A549 (cell line): ENCODE data around the gene NUDCD3. TPM values are rescaled to one million over a fixed set of nuclear protein-coding genes. Genes with fewer than 3 reads are reported as not detected.

Source experiments
- ATAC-seq, 2 experiments: fragments of 200-7000 bp in 1 of 2; fragments of >200 bp in 1 of 2; cut with Nextera tagmentation in 1 of 2; cut with Tn5 transposase in 1 of 2; 3 replicates each; pipeline versions ENCODE4 v1.8.0 to v1.9.1; 2018 to 2020; ENCODE audit warnings: mild to moderate bottlenecking in 1 of 2, moderate library complexity in 1 of 2
- CTCF ChIA-PET: fragments of 300-600 bp; sonication (Branson Sonifier 250); formaldehyde crosslinking; extraction: SDS; loops from one replicate; lab custom pipeline; 2021; ENCODE audit warnings: antibody characterized with exemption, inconsistent platforms; lab: Yijun Ruan, JAX
- POLR2A ChIA-PET: fragments of 350-600 bp; formaldehyde crosslinking; extraction: SDS; loops from one replicate; lab custom pipeline; 2021; ENCODE audit warnings: antibody characterized with exemption, inconsistent platforms; lab: Yijun Ruan, JAX
- DNase-seq, 2 experiments: peaks; one replicate each; pipeline versions ENCODE4 v3.0.0 to v3.0.0-alpha.2; 2011 to 2016; ENCODE audit warnings: low read depth in 1 of 2, low spot score in 1 of 2
- FAIRE-seq: peaks from 2 replicates; lab custom pipeline; 2011; peaks lifted over from hg19 to GRCh38; lab: Jason Lieb, UNC
- H3K27ac ChIP-seq, 2 experiments: fragments of >200 bp; sonication (Bioruptor Twin); formaldehyde crosslinking; 3 replicates each; pipeline ENCODE4 v1.5.1; 2016 to 2017
- H3K4me1 ChIP-seq: fragments of >200 bp; sonication (Bioruptor Twin); formaldehyde crosslinking; 3 replicates; pipeline ENCODE4 v1.6.1; 2016
- H3K4me2 ChIP-seq: fragments of >200 bp; sonication (Bioruptor Twin); formaldehyde crosslinking; 3 replicates; pipeline ENCODE4 v1.6.1; 2016
- H3K4me3 ChIP-seq: fragments of >200 bp; sonication (Bioruptor Twin); formaldehyde crosslinking; 3 replicates; pipeline ENCODE4 v1.5.1; 2016
- H3K9me3 ChIP-seq: fragments of >200 bp; sonication (Bioruptor Twin); formaldehyde crosslinking; 3 replicates; pipeline ENCODE4 v1.6.1; 2016
- ATOH8 ChIP-seq: fragments of 250-450 bp; sonication (Bioruptor Pico); IDR thresholded peaks from 2 replicates; pipeline ENCODE4 v1.5.0; 2020; ENCODE audit warnings: low read depth, mild to moderate bottlenecking, moderate library complexity
- BCL3 ChIP-seq: fragments of >200 bp; sonication (Bioruptor Twin); formaldehyde crosslinking; IDR thresholded peaks from 3 replicates; pipeline ENCODE4 v1.6.1; 2016
- CBX2 ChIP-seq: fragments of 200-600 bp; sonication (generic); IDR thresholded peaks from 2 replicates; pipeline ENCODE4 v1.6.1; 2016; ENCODE audit warnings: low read depth, mild to moderate bottlenecking, borderline replicate concordance
- CTCF ChIP-seq: fragments of >200 bp; sonication (Bioruptor Twin); formaldehyde crosslinking; IDR thresholded peaks from 3 replicates; pipeline ENCODE4 v1.5.1; 2016
- EHMT2 ChIP-seq: fragments of 200-600 bp; sonication (generic); IDR thresholded peaks from 2 replicates; pipeline ENCODE4 v1.6.1; 2016; ENCODE audit warnings: antibody characterized with exemption, low read depth, mild to moderate bottlenecking, moderate library complexity
- EP300 ChIP-seq, 2 experiments: fragments of >200 bp; sonication (Bioruptor Twin); formaldehyde crosslinking; IDR thresholded peaks; 2 replicates in 1 of 2; 3 replicates in 1 of 2; pipeline ENCODE4 v1.6.1; 2016 to 2017
- FOSB ChIP-seq: fragments of 250-450 bp; sonication (Bioruptor Pico); IDR thresholded peaks from 2 replicates; pipeline ENCODE4 v1.5.0; 2020; ENCODE audit warnings: mild to moderate bottlenecking, moderate library complexity
- GATA3 ChIP-seq: IDR thresholded peaks from 2 replicates; pipeline ENCODE4 v1.6.1; 2012; ENCODE audit warnings: borderline replicate concordance
- HES2 ChIP-seq: fragments of >200 bp; sonication (Bioruptor Twin); formaldehyde crosslinking; IDR thresholded peaks from 2 replicates; pipeline ENCODE4 v1.6.1; 2016
- HOXA7 ChIP-seq: fragments of 250-450 bp; sonication (Bioruptor Pico); IDR thresholded peaks from 2 replicates; pipeline ENCODE4 v1.5.0; 2020; ENCODE audit warnings: mild to moderate bottlenecking, moderate library complexity
- JUN ChIP-seq, 2 experiments: fragments of >200 bp; sonication (Bioruptor Twin); formaldehyde crosslinking; IDR thresholded peaks; 2 replicates in 1 of 2; 3 replicates in 1 of 2; pipeline ENCODE4 v1.6.1; 2016 to 2017
- KDM1A ChIP-seq: fragments of 200-600 bp; sonication (generic); IDR thresholded peaks from 2 replicates; pipeline ENCODE4 v1.6.1; 2016; ENCODE audit warnings: low read depth, mild to moderate bottlenecking
- MAFK ChIP-seq: fragments of 450-650 bp; IDR thresholded peaks from 2 replicates; pipeline ENCODE4 v1.6.1; 2014; ENCODE audit not compliant: partially characterized antibody
- MAX ChIP-seq: IDR thresholded peaks from 2 replicates; pipeline ENCODE4 v1.6.1; 2012
- MYC ChIP-seq: IDR thresholded peaks from 2 replicates; pipeline ENCODE4 v1.6.1; 2012; ENCODE audit warnings: mild to moderate bottlenecking, inconsistent platforms, low read length, improper control_type of control experiment, borderline replicate concordance
- NPAS2 ChIP-seq: fragments of 250-450 bp; sonication (Bioruptor Pico); IDR thresholded peaks from 2 replicates; pipeline ENCODE4 v1.8.0; 2022; ENCODE audit warnings: mild to moderate bottlenecking, moderate library complexity, borderline replicate concordance
- NR3C1 ChIP-seq: fragments of >200 bp; sonication (Bioruptor Twin); formaldehyde crosslinking; IDR thresholded peaks from 3 replicates; pipeline ENCODE4 v1.6.1; 2017
- PBX3 ChIP-seq: IDR thresholded peaks from 2 replicates; pipeline ENCODE4 v1.6.1; 2012
- PHF8 ChIP-seq: fragments of 200-600 bp; sonication (generic); IDR thresholded peaks from 2 replicates; pipeline ENCODE4 v1.6.1; 2016; ENCODE audit warnings: low read depth, mild to moderate bottlenecking, antibody characterized with exemption, moderate library complexity, borderline replicate concordance
- POLR2AphosphoS2 ChIP-seq: conservative IDR thresholded peaks from 2 replicates; pipeline ENCODE4 v1.6.1; 2012; ENCODE audit warnings: low read length, improper control_type of control experiment, inconsistent platforms
- RCOR1 ChIP-seq: fragments of 150-350 bp; IDR thresholded peaks from 2 replicates; pipeline ENCODE4 v1.6.1; 2014; ENCODE audit warnings: antibody characterized with exemption, low read length, low read depth
- RNF2 ChIP-seq: fragments of 200-600 bp; sonication (generic); IDR thresholded peaks from 2 replicates; pipeline ENCODE4 v1.6.1; 2016; ENCODE audit warnings: low read depth, mild to moderate bottlenecking, antibody characterized with exemption, moderate library complexity, borderline replicate concordance
- SMC3 ChIP-seq: fragments of >200 bp; sonication (Bioruptor Twin); formaldehyde crosslinking; IDR thresholded peaks from 3 replicates; pipeline ENCODE4 v1.6.1; 2018; ENCODE audit warnings: inconsistent platforms
- ZFP36 ChIP-seq: fragments of 450-650 bp; IDR thresholded peaks from 2 replicates; pipeline ENCODE4 v1.6.1; 2014; ENCODE audit warnings: borderline replicate concordance; ENCODE audit not compliant: partially characterized antibody
- ZNF302 ChIP-seq: fragments of 250-450 bp; sonication (Bioruptor Pico); IDR thresholded peaks from 2 replicates; pipeline ENCODE4 v1.9.0; 2021; ENCODE audit warnings: inconsistent platforms, mild to moderate bottlenecking, moderate library complexity
- WGBS: methylation state at CpG from one replicate; pipeline ENCODE4 v1.1.6; 2017; ENCODE audit errors: missing lambda C conversion rate; 5-methylcytosine and 5-hydroxymethylcytosine counted together
- polyA plus RNA-seq, 4 experiments: library from polyadenylated mRNA; depleted of rRNA in 3 of 4; stranded (reverse); fragments of >200 nt; fragmentation: RNase III in 1 of 4; extraction: RNeasy Plus Mini Kit Qiagen cat#74134 plus additional on column Dnase treatment in 1 of 4; gene quantifications; 2 replicates in 3 of 4; 3 replicates in 1 of 4; pipeline ENCODE4 v1.2.3, GENCODE V29; 2011 to 2017
- TF ChIP-seq, protein P1 (sequence below): fragments of 200-600 bp; sonication (generic); IDR thresholded peaks from 2 replicates; pipeline ENCODE4 v1.6.1; 2016; ENCODE audit warnings: antibody characterized with exemption, mild to moderate bottlenecking, moderate library complexity

NUDCD3 gene
- polyA plus RNA-seq, 2 of the 4 experiments (the other 2 are of a cell fraction) = 44.3 to 66.3 TPM

DNA sequence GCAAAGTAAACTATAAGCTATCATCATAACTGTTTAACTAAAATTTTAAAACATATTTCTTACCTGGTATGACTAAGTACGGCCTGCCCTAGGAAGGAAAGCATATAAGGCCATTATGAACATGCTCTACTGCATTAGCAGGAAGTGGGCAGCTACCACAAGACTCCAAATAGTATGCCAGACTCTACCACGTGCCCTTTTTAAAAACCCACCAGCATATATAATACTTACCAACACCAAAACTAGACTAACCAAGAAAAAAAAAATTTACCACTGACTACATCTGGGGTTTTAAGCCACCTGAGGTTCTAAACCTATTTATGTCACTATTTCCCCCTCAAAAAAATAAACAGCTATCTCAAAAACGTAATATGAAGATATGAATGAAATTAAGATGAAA is 30.1 kb downstream of the NUDCD3 start:
- no peak overlapping the region for H3K4me3 ChIP-seq
- no peak overlapping the region for H3K27ac ChIP-seq
- no peaks in the 10 kb centered on the region for H3K9me3 ChIP-seq
- CTCF ChIA-PET = interaction anchor here (0.8 to 1.5 kb wide), 3 partner anchors 15 to 220 kb away, joined by 3 read pairs; no protein-coding TSS in a partner anchor
- TF ChIP-seq, protein P1, sequence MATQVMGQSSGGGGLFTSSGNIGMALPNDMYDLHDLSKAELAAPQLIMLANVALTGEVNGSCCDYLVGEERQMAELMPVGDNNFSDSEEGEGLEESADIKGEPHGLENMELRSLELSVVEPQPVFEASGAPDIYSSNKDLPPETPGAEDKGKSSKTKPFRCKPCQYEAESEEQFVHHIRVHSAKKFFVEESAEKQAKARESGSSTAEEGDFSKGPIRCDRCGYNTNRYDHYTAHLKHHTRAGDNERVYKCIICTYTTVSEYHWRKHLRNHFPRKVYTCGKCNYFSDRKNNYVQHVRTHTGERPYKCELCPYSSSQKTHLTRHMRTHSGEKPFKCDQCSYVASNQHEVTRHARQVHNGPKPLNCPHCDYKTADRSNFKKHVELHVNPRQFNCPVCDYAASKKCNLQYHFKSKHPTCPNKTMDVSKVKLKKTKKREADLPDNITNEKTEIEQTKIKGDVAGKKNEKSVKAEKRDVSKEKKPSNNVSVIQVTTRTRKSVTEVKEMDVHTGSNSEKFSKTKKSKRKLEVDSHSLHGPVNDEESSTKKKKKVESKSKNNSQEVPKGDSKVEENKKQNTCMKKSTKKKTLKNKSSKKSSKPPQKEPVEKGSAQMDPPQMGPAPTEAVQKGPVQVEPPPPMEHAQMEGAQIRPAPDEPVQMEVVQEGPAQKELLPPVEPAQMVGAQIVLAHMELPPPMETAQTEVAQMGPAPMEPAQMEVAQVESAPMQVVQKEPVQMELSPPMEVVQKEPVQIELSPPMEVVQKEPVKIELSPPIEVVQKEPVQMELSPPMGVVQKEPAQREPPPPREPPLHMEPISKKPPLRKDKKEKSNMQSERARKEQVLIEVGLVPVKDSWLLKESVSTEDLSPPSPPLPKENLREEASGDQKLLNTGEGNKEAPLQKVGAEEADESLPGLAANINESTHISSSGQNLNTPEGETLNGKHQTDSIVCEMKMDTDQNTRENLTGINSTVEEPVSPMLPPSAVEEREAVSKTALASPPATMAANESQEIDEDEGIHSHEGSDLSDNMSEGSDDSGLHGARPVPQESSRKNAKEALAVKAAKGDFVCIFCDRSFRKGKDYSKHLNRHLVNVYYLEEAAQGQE = no peak
- TF ChIP-seq KDM1A (no peak), RCOR1 (no peak), PBX3 (no peak), NR3C1 (no peak), HES2 (no peak), CTCF (no peak), ZFP36 (no peak)
- POLR2A ChIA-PET = no interaction called here
- 83% methylated on average over 3 of the region's 3 CpGs for WGBS
- ATAC-seq (no peak), DNase-seq (no peak), FAIRE-seq (no peak)
- H3K4me1 ChIP-seq = no peaks in the 10 kb centered on the region
- H3K4me2 ChIP-seq = no peak overlapping the region

GRCh38 chr7:44455155-44455554 is 35.3 kb downstream of the NUDCD3 start:
- 97% methylated on average over 3 of the region's 3 CpGs for WGBS
- TF ChIP-seq MYC = no peak
- TF ChIP-seq EHMT2 = no peak
- no peak for TF ChIP-seq FOSB (CRISPR knock-in tag)
- TF ChIP-seq MAFK = no peak
- no peak for TF ChIP-seq RNF2
- no peak for TF ChIP-seq PHF8
- no peak for TF ChIP-seq ATOH8 (CRISPR knock-in tag)
- no peak for TF ChIP-seq POLR2AphosphoS2
- TF ChIP-seq ZNF302 (CRISPR knock-in tag) = no peak
- no peak for TF ChIP-seq GATA3
- no peak for TF ChIP-seq SMC3
- TF ChIP-seq MAX = no peak
- no peak for TF ChIP-seq NPAS2
- TF ChIP-seq JUN (IDR thresholded peaks at IDR 0.05) = no peak
- no peak for TF ChIP-seq CBX2
- no peak for TF ChIP-seq BCL3
- no peak for TF ChIP-seq HOXA7 (CRISPR knock-in tag)
- TF ChIP-seq EP300 (IDR thresholded peaks at IDR 0.05) = no peak
- Histone ChIP-seq H3K4me1 (no peaks in the 10 kb centered on the region), H3K27ac (no peak overlapping the region), H3K9me3 (no peaks in the 10 kb centered on the region), H3K4me2 (no peak overlapping the region), H3K4me3 (no peak overlapping the region)
- POLR2A ChIA-PET = no interaction called here
- CTCF ChIA-PET = interaction anchor here (1.1 to 1.2 kb wide), 2 partner anchors 20 to 24 kb away, joined by 3 read pairs; no protein-coding TSS in a partner anchor
- ATAC-seq (no peak), DNase-seq (no peak), FAIRE-seq (no peak)
